Activated T-helper 1 cell treated with Interleukin-2 at 50 U/mL for 16 hours (primary cell): ENCODE results near the gene SMARCA4.
"Not testable (repeated sequence)": the region's sequence is repeated elsewhere in the genome, so short reads cannot be mapped to it uniquely, and the experiment has no call there.

Experiments
- DNase-seq: peaks from one replicate; pipeline ENCODE4 v3.0.0-alpha.2; 2020; ENCODE audit warnings: low read depth

The SMARCA4 gene

GRCh38 chr19:11067356-11068113, 106.7 kb downstream of the SMARCA4 start:
- DNase-seq, result no peak

- no peak for DNase-seq
These were observed 108.7 kb downstream of the SMARCA4 start for GRCh38 chr19:11069561-11069960.

GRCh38 chr19:11070123-11070522, 109.3 kb downstream of the SMARCA4 start:
- no peak for DNase-seq

- no peak for DNase-seq
These were observed 112.7 kb downstream of the SMARCA4 start for GRCh38 chr19:11073568-11073967.

- DNase-seq, result not testable (repeated sequence)
These were observed 116.0 kb downstream of the SMARCA4 start for GRCh38 chr19:11076792-11077191.

- DNase-seq, result no peak
These were observed 118.1 kb downstream of the SMARCA4 start for GRCh38 chr19:11078893-11079292.

GRCh38 chr19:11079999-11080398, 119.2 kb downstream of the SMARCA4 start:
- no peak for DNase-seq

- no peak for DNase-seq
These were observed 127.2 kb downstream of the SMARCA4 start for GRCh38 chr19:11087870-11088505.

- no peak for DNase-seq
These were observed 127.8 kb downstream of the SMARCA4 start for GRCh38 chr19:11088506-11089253.

- DNase-seq, result peak; percentile 56
These were observed 128.6 kb downstream of the SMARCA4 start, which contains the start of gene LDLR for GRCh38 chr19:11089254-11090013. TSS of gene LDLR (plus strand) at chr19:11089463. CDS start at chr19:11089549, 86 bp downstream.

GRCh38 chr19:11090014-11090263, 129.1 kb downstream of the SMARCA4 start:
- DNase-seq, result not testable (repeated sequence)

GRCh38 chr19:11090264-11090996, 129.6 kb downstream of the SMARCA4 start:
- peak; percentile 96 for DNase-seq

- DNase-seq, result no peak
These were observed 130.3 kb downstream of the SMARCA4 start for GRCh38 chr19:11090997-11091702.

GRCh38 chr19:11091703-11092153, 130.9 kb downstream of the SMARCA4 start:
- peak; percentile 34 for DNase-seq

GRCh38 chr19:11092181-11092538, 131.3 kb downstream of the SMARCA4 start:
- DNase-seq, result peak; percentile 33

GRCh38 chr19:11093689-11094238, 132.9 kb downstream of the SMARCA4 start:
- DNase-seq, result no peak

GRCh38 chr19:11094520-11094894, 133.7 kb downstream of the SMARCA4 start:
- no peak for DNase-seq

GRCh38 chr19:11096210-11096841, 135.5 kb downstream of the SMARCA4 start:
- DNase-seq, result no peak

GRCh38 chr19:11097367-11097766, 136.5 kb downstream of the SMARCA4 start:
- not testable (repeated sequence) for DNase-seq

- DNase-seq, result no peak
These were observed 137.5 kb downstream of the SMARCA4 start for GRCh38 chr19:11098327-11098726.
